GM12864 (cell line): Measurements from ENCODE around the gene FGR.

ENCODE experiments used
- DNase-seq: peaks from one replicate; pipeline ENCODE4 v3.0.0-alpha.2; 2011; ENCODE audit warnings: low read depth
- H3K4me3 ChIP-seq: 2 replicates; pipeline ENCODE4 v1.5.1; 2011; ENCODE audit warnings: mild to moderate bottlenecking, low read depth, low read length, control low read depth
- CTCF ChIP-seq: IDR thresholded peaks from 2 replicates; pipeline ENCODE4 v1.5.1; 2011; ENCODE audit warnings: low read depth, mild to moderate bottlenecking, moderate library complexity, low read length, control low read depth, inconsistent platforms; ENCODE audit errors: missing control alignments

The FGR gene

DNA sequence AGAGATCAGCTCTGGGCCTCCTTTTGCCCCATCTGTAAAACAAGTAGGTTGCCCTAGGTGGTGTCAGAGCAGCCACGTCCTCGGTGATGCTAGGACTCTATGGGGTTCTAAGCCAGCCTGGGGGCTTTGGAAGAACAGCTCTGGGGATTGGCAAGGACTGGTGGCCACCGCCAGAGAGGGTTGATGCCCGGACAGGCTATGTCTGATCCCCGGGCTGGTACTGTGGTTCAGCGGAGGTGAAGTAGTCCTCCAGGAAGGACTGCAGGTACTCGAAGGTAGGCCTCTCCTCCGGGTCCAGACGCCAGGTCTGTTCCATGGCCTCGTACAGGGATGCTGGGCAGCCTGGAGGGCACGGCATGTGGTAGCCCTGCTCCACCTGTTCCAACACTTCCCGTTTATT, 22.3 kb downstream of the FGR start:
- TF ChIP-seq CTCF: no peak
- no peak for DNase-seq
- H3K4me3 ChIP-seq: no peak overlapping the region

DNA sequence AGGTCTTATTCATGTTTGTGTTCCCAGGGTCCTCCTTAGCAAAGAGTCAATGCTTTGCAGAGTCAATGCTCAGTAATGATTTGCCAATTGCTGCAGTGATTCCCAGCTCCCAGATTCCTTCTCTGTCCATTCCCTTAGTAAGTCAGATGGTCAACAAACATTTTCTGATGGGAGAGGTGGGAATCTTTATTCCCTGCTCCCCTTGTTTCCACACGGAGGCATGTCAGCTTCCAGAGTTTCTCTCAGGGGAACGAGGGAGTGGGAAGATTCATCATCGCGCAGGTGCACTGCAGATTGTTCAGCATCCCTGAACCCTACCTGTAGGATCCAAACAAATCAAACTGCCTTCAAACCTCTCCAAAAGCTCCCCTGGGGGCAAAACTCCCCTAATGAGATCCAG, 23.5 kb downstream of the FGR start:
- DNase-seq: no peak
- H3K4me3 ChIP-seq: no peak overlapping the region
- no peak for TF ChIP-seq CTCF

- no peak overlapping the region for H3K4me3 ChIP-seq
- DNase-seq: no peak
- no peak for TF ChIP-seq CTCF
These were observed 25.3 kb downstream of the FGR start for GRCh38 chr1:27609618-27610240.

DNA sequence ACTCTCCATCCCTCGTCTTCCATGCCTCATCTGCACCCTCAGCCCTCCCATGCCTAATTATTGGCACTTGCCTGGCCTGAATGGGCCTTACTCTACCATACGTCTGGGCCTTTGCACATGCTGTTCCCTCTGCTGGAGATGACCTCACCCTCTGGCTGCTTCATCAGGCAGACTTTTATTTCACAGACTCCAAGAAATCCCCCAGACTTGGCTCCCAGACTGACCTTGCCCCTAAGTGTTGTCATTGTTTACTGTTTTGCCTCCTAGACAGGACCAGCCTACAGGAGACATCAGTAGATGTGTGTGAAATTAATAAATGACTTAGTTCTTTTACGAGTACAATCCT, 25.8 kb downstream of the FGR start:
- no peak overlapping the region for H3K4me3 ChIP-seq
- TF ChIP-seq CTCF: no peak
- DNase-seq: no peak

DNA sequence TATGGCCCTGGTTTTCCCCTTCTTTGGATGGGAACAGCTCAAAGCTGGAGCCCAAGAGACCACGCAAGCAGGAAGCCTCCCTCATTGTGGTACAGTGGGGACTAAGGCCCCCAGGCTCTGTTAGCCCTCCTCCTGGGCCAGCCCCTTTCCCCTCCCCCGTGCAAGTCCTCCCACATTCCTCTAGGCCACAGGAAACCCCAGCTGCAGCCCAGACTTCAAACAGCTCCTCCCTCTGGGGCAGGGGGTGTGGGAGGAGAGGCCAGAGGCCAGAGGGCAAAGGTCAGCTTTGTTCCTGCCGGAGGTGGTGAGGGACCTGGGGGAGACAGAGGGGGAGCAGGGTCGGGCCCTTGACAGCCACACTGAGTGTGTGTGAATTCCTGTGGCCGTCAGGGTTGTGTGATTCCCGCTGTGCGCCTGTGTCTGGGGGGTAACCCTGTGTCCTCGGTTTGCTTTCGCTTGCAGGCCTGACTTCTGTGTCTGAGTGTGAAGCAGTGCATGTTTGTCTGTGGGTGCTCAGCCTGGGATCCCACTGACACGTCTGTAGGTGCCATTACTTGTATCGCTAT, 27.7 kb downstream of the FGR start:
- H3K4me3 ChIP-seq: no peak overlapping the region
- DNase-seq: no peak
- no peak for TF ChIP-seq CTCF

GRCh38 chr1:27606708-27607238, 28.2 kb downstream of the FGR start:
- no peak for DNase-seq
- H3K4me3 ChIP-seq: no peak overlapping the region
- no peak for TF ChIP-seq CTCF
